Measurements from ENCODE around the gene PLLP.

DNA sequence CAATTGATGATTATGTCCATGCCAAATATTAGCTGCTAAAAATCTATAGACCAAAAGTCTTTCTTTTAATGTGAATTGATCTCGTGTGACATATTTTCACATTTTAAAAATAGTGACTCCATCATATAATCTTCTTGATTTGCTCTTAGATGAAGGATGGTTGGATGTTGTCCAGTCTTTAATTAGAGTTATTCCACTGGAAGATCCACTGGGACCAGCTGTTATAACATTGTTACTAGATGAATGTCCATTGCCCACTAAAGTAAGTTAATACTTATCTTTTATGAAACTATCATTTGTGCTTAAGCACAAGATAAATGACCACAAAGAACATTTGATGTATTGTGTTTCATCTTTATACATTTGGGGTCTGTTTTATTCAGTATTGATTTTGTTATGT is 75.5 kb downstream of the PLLP start:
- TF ChIP-seq, protein P1, sequence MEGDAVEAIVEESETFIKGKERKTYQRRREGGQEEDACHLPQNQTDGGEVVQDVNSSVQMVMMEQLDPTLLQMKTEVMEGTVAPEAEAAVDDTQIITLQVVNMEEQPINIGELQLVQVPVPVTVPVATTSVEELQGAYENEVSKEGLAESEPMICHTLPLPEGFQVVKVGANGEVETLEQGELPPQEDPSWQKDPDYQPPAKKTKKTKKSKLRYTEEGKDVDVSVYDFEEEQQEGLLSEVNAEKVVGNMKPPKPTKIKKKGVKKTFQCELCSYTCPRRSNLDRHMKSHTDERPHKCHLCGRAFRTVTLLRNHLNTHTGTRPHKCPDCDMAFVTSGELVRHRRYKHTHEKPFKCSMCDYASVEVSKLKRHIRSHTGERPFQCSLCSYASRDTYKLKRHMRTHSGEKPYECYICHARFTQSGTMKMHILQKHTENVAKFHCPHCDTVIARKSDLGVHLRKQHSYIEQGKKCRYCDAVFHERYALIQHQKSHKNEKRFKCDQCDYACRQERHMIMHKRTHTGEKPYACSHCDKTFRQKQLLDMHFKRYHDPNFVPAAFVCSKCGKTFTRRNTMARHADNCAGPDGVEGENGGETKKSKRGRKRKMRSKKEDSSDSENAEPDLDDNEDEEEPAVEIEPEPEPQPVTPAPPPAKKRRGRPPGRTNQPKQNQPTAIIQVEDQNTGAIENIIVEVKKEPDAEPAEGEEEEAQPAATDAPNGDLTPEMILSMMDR (conservative IDR thresholded peaks at IDR 0.05; ENCODE audit: low read length): no peak
- no peak for TF ChIP-seq EZH2phosphoT487 (IDR thresholded peaks at IDR 0.05; ENCODE audit: borderline replicate concordance)
